ENCODE results near the gene SYS1.

GRCh38 chr20:45329497-45330319 is 33.2 kb upstream of the SYS1 start:
- no peak for TF ChIP-seq POLR2AphosphoS5 (IDR thresholded peaks at IDR 0.05; ENCODE audit: low read depth, low read length)
- TF ChIP-seq, protein P1, sequence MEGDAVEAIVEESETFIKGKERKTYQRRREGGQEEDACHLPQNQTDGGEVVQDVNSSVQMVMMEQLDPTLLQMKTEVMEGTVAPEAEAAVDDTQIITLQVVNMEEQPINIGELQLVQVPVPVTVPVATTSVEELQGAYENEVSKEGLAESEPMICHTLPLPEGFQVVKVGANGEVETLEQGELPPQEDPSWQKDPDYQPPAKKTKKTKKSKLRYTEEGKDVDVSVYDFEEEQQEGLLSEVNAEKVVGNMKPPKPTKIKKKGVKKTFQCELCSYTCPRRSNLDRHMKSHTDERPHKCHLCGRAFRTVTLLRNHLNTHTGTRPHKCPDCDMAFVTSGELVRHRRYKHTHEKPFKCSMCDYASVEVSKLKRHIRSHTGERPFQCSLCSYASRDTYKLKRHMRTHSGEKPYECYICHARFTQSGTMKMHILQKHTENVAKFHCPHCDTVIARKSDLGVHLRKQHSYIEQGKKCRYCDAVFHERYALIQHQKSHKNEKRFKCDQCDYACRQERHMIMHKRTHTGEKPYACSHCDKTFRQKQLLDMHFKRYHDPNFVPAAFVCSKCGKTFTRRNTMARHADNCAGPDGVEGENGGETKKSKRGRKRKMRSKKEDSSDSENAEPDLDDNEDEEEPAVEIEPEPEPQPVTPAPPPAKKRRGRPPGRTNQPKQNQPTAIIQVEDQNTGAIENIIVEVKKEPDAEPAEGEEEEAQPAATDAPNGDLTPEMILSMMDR (IDR thresholded peaks at IDR 0.05): no peak
- TF ChIP-seq, protein P2, sequence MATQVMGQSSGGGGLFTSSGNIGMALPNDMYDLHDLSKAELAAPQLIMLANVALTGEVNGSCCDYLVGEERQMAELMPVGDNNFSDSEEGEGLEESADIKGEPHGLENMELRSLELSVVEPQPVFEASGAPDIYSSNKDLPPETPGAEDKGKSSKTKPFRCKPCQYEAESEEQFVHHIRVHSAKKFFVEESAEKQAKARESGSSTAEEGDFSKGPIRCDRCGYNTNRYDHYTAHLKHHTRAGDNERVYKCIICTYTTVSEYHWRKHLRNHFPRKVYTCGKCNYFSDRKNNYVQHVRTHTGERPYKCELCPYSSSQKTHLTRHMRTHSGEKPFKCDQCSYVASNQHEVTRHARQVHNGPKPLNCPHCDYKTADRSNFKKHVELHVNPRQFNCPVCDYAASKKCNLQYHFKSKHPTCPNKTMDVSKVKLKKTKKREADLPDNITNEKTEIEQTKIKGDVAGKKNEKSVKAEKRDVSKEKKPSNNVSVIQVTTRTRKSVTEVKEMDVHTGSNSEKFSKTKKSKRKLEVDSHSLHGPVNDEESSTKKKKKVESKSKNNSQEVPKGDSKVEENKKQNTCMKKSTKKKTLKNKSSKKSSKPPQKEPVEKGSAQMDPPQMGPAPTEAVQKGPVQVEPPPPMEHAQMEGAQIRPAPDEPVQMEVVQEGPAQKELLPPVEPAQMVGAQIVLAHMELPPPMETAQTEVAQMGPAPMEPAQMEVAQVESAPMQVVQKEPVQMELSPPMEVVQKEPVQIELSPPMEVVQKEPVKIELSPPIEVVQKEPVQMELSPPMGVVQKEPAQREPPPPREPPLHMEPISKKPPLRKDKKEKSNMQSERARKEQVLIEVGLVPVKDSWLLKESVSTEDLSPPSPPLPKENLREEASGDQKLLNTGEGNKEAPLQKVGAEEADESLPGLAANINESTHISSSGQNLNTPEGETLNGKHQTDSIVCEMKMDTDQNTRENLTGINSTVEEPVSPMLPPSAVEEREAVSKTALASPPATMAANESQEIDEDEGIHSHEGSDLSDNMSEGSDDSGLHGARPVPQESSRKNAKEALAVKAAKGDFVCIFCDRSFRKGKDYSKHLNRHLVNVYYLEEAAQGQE (IDR thresholded peaks at IDR 0.05; ENCODE audit: insufficient read depth in 1 of 2, low read depth in 2 of 2, low read length in 1 of 2): no peak
